Activated gamma-delta T cell treated with Interleukin-2 at 50 U/mL for 16 hours (primary cell): Measurements from ENCODE around the gene NOP9.

Experiments used
- DNase-seq: peaks from one replicate; pipeline ENCODE4 v3.0.0-alpha.2; 2020

NOP9 gene

DNA sequence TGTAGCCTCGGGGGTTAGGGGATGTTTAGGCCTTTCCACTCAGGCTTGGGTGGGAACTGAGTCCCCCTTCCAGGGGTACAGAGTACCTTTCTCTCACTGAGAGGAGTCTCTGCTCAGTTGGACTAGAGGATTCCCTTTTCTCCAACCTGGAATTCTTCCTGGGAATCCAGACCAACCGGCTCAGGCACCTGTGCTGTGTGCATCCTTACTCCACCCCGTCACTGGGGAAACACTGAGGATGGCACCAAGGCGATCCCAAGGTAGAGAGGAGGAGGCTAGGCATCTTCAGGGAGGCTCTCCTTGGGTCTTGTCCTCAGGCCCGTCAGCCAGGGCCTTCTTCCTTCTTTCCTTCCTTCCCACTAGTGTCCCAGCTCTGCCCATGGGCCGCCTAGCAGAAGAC is 35.8 kb upstream of the NOP9 start:
- no peak for DNase-seq

DNA sequence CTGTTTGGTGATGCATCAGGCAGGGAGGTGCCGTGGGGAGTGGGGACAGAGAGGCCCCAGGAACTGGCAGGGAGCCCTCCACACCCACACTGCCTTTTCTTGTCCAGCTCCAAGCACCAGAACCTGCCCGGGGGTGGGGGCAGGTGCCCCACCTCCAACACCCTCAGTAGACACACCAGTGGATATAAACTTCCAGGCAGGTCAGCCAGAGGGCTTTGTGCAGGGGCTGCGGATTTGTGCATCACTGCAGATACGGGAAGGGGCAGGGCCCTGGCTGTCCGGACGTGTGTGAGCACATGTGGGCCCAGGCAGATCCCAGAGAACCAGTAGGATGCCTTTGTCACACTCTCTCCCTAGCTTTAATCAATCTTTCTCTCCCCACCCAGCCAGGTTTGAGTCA is 35.4 kb upstream of the NOP9 start:
- DNase-seq: no peak

DNA sequence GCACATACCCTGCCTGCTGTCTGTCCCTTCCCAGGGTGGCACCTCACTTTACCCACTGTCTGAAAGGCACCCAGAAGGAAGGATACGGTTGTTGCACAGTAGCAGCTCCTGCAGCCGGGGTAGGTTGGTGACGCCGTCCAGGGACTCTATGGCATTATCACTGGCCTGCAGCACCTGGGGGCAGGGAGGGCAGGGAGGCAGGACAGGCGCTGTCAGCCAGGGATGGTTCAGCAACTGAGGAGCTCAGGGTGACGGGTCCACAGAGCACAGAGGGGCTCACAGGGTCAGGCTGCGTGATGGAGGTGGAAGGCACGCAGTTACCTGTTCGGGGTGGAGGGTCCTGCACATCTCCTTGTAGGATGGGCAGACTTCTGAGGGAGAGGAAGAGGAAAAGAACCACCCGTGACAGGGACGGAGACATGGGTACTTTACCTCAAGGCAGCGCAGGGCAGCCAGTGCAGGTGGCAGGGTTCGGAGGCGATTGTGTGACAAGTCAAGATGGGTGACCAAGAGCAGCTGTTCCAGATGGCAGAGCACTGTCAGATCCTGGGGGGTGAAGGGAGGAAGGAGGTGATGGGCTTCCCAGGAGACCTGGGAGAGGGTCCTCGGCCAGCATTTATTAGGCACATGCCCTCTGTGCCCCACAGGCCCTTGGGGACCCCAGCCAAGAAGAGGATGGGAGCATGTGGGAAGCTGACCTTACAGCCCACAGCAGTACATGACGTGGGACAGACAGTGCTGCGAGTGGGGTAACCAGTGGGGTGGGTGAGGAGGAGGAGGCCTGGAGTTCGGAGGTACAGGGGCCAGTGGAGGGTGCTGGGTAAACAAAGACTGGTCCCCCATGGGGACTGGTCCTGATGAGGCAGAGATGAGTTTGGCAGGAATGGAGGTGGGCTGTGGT is 33.1 kb upstream of the NOP9 start:
- no peak for DNase-seq

DNA sequence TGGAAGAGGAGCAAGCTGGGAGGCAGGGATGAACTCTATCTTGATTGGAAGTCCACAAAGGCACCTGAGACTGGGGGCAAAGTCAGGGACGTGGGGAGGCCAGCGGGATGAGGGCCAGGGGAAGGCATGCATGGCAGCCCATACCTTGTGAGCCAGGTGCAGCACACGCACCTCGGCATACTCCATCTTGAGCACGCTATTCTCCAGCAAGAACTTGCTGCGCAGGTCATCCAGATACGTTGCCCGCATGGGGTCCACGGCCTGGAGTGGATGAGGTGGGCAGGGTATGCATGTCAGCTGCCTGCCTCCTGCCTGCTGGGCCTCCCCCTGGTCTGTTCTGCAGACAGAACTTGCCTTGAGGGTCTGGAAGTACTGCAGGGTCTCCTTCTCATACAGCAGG is 32.1 kb upstream of the NOP9 start:
- DNase-seq: no peak

DNA sequence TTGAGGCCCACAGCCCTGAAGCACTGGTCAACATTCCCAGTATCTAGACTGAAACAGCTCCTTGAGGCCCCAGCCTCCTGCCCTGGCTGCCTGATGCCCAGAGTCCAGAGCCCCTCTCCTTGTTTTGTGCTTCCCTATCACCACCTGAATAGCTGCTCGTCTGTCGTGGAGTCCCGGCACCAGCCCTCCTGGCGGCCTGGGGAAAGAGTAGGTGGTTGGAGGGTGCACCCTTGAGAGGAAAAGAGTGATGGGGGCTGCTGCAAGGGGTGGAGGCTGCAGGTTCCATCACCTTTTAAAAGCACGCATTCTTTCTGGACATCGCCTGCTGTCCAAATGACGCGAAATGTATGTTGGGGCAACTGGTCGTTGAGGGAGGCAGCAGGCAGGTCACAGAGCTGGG is 31.4 kb upstream of the NOP9 start:
- DNase-seq: no peak

DNA sequence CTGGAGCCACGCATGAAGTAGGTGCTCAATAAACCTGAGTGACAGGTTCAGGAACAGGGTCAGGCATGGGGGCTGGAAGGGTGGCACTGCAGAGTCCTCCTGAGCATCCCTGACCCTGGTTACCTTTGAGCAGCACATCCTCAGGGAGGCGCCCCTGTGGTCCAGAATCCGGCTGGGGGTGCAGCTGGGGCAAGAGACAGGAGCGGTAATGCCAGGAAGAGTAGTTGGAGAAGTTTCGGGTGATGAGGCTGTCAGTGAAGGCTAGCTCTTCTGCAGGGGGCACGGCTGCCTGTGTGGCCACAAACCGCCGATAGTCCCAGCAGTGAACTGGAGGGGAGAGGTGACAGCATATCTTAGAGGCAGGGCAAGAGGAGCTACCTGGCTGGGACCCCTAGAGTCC is 30.3 kb upstream of the NOP9 start:
- no peak for DNase-seq

DNA sequence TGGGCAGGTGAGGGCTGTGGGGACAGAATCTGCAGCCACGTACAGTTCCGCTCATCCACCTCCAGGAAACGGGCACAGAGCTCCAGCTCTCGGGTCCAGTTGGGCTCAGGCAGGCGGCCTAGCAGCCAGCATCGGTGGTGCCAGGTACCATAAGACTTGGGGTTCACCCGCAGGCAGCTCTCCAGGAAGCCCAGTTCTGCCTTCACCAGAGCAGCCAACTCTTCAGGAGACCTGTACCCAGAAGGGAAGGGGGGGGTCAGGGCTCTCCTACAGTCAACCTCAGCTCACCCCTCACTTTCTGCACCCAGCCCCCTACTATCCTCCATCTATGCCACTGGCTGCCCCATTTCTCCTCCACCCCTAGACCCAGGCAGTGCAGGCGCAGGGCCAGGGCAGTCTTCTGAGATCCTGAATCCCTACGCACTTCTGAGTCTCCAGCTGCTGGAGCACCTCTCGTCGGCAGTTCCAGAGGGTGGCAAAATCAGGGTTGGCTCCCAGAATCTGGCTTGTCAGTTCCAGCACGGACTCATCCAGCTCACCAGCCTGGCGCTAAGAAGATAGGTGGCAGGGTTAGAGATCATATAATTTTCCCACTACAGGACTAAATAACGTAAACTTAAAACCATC is 29.6 kb upstream of the NOP9 start:
- no peak for DNase-seq

DNA sequence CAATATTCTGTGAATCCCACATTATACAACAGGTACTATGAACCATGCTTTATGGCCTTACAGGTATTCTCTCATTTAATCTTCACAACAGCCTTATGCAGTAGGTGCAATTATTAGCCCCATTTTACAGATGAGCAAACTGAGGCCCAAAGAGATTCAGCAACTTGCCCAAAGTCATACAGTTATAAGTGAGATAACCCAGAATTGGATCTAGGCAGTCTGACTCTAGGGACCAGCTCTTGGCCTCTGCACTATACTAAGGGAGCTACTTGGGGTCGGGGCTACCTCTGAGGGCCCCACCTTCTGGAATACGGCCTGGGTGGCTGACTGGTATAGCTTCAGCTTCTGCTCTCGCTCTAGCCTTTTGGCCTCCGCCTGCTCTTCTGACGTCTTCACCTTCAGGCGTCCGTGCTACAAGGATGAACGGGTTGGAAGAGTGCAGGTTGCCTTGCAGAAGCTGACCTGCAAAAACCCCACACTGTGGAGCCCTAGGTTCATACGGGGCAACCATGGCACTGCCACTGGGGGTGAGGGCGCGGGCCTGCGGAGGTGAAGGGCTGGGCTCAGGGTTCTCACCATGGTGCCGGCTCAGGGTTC is 29.0 kb upstream of the NOP9 start:
- DNase-seq: no peak

DNA sequence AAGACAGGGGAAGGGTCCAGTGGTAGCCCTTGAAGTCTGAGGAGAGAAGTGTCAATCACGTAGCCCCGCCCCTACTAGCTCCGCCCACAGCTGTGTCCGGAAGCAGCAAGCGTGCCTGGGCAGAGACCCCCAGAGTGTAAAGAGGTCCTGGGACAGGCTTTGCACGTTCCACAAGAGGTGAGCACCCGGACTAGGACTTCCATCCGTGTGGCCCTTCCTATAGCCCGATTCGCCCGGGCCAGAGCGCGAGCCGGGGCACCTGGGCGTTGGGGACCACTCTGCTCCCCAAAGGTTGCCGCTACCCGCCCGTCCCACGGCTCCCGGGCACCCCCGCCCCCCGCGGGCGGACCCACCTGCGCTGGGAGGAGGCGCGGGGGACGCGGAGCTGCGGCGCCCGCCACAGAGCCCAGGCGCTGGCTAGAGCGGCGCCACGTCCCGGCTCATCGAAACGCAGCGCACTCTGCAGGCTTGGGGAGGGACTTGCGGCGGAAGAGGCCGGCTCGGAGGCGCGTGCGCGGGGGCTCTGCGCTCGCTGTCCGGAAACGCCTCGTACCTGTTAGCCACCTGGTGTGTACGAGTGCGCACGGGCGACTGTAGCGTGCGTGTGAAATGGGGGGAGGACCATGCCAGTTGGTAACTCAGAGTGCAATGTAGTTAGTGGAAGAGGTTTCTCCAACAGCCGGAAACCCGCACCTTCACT is 28.4 kb upstream of the NOP9 start, which contains the start of gene RABGGTA:
RABGGTA (minus strand) TSS at position 464 of the 700 bp plus-strand sequence. CDS start 482 bp downstream, outside the sequence.
- DNase-seq: peak; percentile 90

DNA sequence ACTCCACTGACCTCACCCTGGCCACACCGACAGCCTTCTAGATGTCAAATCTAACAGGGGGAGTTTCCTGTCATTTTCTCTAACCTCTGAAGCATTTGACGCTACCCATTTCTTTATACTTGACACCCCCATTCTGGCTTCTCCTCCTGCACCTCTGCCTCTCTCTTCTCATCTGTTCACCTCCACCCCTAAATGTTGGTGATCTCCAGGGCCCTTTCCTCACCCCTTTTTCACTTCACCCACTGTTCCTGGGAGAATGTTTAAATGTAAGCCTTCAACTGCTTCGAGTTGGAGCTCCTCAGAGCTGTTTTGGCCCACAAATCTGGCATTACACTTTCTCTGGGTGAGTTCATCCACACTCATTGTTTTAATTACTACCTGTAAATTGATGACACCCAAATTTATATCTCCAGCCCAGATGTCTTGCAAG is 27.8 kb upstream of the NOP9 start:
- no peak for DNase-seq

DNA sequence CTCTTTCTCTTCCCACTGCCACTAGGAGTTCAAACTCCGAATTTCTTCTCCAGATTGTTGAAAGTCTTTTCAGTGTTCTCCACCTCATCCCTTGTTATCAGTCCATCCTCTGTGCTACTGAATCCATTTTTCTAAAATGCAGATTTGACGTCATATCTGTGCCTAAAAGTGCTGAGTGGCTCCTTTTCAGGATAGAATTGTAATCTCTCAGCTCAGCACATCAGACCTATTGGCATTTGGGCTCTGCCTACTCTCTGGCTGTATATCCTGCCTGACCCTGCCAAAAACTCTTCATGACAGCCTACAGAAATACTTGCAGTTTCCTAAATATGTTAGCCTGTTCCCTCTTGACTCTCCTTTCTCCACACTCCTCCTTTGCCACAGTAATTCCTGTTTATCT is 27.2 kb upstream of the NOP9 start:
- DNase-seq: no peak

DNA sequence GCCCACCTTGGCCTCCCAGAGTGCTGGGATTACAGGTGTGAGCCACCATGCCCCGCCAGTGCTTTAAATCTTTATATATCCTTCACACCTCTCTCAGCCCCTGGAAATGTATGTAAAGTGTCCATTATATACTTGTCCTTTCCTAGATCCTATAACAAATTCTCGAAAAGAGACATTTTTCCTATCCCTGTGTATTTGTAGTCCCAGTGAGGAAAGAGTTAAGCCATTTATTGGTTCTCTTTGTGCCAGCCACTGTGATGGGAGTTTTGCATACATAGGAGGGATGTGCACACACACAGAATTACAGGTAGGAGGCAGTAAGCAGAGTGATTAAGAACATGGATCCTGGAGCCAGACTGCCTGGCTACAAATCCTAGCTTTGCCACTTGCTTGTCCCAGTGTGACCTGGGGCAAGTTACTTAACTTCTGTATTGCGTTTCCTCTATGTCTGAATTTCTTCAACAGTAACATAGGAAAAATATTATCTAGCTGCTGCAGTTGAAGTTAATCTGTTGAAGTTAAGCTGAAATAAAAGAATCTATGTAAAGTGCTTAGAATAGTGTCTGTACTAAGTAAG is 26.1 kb upstream of the NOP9 start:
- no peak for DNase-seq

DNA sequence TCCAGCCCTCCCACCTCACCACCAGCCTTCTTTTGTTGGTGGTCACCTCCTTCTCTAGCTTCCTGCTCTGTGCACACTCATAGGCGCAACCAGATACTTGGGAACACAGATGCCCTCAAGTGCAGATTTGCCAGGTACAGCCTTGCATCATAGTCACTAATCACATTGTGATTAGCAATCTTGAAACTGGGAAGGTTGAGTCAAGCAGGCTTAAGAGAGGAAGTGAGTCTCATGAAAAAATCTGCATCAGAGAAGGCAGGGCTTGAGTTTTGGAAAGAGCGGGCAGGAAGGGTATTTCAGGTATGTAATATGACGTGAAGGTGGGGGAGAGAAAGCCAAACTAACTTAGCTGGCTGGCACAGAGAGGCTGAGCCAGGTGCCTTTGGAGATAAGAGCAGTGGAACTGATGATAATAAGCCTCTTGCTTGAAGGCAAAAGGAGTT is 25.5 kb upstream of the NOP9 start:
- no peak for DNase-seq

DNA sequence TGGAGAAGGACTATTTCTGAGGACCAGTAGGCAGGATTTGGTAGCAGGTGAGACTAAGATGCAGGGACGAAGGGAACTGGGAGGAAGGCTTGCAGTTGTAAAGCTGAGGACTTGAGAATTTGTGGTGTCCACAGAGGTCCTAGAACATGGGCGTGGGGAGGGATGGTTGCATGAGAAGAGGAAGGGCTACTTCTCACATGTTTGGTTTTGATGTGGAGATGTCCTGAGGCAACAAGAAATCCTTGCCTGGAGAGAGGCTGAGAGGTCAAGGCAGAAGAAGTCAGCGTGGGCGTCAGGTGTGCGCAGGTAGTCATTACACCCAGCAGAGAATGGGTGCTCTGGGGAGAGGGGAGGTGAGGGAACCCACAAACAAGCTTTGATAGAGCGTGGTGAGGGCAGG is 22.6 kb upstream of the NOP9 start:
- no peak for DNase-seq

DNA sequence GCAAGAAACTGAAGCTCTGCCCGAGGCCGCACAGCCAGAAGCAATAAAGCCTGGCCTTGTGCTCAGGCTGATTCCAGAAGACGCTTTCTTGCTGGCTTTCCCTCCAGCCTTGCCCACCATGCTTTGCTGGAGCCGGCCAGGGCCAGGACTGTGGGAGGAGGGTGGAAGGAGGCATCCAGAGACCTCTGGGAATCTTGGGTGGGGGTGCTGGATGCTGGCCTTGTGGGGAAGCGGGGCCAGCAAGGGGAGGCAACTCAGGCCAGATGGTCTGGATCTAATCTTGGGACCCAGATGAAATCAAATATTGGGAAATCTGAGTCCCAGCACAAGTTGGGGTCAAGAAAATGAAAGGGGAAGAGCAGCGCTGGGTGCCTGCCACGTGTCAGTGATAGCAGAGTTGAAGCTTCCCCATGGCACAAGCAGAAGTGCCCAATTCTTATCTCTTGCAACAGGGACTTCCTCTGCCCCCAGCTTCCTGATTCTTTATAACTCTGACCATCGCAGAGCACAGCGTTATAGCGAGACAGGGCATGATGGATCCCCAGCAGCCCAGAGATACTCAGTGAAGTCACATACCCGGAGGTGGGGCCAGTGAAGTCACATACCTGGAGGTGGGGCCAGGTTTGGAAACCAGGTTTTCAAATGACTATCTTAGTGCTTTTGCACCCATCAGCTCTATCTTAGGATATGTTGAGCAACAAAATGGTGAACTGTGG is 21.9 kb upstream of the NOP9 start:
- DNase-seq: no peak

DNA sequence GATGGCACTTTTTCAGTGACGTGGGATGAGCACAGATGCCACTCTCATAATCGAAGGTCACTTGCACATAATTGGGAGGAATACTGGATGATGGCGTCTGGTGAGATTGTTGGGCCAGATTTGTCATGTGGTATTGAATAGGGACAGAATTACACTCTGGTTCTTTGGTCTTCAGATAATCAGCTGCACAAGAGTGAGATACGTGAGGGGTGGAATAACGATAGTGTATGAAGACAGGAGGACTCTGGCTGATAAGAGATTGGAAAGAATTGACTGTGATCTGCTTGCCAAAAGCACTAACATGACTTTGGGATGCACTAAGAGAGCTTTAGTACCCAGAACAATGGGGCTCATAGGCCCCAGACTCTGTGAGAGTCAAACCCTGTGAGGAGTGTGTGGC is 21.2 kb upstream of the NOP9 start:
- DNase-seq: no peak

DNA sequence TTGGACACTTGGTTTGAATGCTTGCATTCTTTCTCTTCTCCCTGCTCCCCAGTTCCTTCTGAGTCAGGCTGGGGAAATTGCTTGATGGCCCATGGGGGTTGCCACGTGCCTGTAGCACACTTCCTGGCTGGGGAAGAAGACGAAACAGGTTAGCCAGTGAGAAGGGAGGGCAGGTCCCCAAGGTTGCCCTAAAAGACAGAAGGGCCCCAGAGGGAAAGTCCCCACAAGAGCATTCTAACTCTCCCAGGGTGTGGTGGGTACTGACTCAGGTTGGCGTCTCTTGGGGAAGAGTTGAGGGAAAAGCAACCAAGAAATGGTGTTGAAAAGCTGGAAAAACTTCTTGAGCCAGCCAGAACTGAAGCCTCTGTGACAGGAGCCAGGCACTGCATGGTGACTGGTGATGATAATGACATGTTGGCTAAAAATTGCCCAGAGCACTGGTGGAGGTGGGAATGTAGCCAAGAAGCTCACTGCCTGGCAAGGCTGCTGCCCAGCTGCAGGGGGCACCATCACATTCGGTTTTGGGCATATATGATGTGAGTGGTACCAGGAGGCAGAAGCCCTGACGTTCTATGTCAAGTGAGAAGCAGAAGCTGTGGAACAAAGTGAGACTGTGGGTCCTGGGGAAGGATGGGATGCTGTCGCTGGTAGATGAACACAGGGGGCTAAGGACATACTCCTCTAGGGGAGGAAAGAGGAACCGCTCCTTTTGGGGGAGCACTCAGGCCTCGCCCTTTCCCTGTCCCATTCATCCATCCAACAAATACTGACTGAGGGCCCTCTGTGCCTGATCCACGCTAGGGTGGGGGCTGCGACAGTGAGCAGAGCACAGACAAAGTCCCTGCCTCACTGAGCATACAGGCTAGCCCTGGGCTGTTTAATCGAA is 20.1 kb upstream of the NOP9 start:
- no peak for DNase-seq

DNA sequence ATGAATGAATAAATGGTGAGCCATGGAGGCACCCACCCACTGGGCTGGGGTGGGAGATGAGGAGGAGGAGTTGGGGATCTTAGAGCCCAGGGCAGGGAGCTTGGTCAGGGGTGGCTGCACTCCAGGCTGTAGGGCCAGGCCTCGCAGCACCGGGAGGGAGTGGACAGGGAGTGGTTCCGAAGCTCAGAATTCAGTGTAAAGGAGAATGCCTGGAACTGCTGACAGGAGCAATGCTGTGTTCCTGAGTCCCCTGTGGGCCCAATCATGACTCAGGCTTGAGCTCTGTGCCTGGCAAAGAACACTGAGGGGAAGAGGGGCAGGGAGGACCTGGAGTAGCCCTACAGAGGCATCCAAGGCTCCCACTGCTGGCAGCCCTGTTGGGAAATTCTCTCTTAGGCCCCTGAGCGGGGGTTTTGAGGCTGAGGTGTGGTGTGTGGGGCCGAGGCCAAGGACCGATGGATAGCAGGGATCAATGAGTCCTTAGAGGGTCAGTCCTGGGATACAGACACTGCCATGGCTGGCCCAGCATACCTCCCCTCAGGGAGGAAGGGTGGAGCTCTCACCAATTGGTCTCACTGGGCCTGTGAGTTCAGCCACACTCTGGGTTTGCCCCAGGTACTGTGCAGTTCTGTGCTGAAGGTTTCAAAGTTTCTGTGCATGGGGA is 18.7 kb upstream of the NOP9 start:
- DNase-seq: no peak

DNA sequence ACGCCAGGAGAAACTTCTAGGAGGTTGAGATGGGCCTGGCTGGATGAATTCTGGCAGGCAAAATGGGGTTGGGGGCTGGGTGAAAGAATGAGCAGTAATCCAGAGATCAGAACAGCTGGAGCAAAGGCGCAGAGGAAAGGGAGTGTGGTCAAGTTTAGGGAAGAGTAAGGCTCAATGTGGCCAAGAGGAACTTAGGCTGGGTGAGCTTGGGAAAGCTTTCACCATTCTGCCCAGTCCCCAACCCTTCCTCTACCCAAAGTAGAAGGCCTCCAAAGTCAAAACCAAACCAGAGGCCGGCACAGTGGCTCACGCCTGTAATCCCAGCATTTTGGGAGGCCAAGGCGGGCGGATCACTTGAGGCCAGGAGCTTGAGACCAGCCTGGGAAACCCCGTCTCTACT is 18.0 kb upstream of the NOP9 start:
- DNase-seq: no peak

DNA sequence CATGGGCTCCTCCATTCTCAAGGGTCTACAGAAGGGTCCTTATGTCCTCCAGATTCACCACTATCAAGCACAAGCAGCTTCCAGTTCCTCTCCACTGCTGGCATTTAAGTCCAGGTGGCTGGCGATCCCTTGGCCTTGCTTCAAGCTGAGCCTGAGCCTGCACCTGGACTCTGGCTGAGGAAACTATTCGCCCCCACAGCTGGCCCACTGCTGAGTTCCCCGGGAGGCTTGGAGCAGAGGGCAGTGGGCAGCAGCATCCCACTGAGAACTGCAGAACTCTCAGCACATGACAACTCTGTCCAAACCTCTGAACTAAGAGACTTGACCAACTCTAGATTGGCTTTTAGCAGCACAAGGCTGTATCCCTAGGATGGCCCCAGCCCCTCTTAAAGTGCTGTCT is 16.9 kb upstream of the NOP9 start:
- no peak for DNase-seq
